Iris pigment epithelial cell (primary cell): ENCODE data around the gene SATL1.
"Not testable (repeated sequence)": the region's sequence is repeated elsewhere in the genome, so short reads cannot be mapped to it uniquely, and the experiment has no call there.

Experiments used
- DNase-seq: peaks from one replicate; pipeline ENCODE4 v3.0.0-alpha.2; 2011; ENCODE audit warnings: low read depth

Gene SATL1

GRCh38 chrX:85108165-85108564 lies 135.4 kb downstream of the SATL1 start:
- DNase-seq = no peak

- peak; percentile 3 for DNase-seq
Measured at GRCh38 chrX:85107407-85107806, 136.2 kb downstream of the SATL1 start.

- DNase-seq = no peak
Measured at GRCh38 chrX:85089321-85089840, 154.2 kb downstream of the SATL1 start.

- peak; percentile 54 for DNase-seq
Measured at GRCh38 chrX:85084770-85085393, 158.7 kb downstream of the SATL1 start.

DNA sequence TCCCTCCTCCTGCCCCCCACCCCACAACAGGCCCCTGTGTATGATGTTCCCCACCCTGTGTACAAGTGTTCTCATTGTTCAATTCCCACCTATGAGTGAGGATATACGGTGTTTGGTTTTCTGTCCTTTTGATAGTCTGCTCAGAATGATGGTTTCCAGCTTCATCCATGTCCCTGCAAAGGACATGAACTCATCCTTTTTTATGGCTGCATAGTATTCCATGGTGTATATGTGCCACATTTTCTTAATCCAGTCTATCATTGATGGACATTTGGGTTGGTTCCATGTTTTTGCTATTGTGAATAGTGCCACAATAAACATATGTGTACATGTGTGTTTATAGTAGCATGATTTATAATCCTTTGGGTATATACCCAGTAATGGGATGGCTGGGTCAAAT lies 166.3 kb downstream of the SATL1 start:
- not testable (repeated sequence) for DNase-seq

GRCh38 chrX:85065512-85066198 lies 177.9 kb downstream of the SATL1 start:
- no peak for DNase-seq

- peak; percentile 86 for DNase-seq
Measured at GRCh38 chrX:85052636-85053343, 190.8 kb downstream of the SATL1 start.

- peak; percentile 55 for DNase-seq
Measured at GRCh38 chrX:85052205-85052604, 191.4 kb downstream of the SATL1 start.

DNA sequence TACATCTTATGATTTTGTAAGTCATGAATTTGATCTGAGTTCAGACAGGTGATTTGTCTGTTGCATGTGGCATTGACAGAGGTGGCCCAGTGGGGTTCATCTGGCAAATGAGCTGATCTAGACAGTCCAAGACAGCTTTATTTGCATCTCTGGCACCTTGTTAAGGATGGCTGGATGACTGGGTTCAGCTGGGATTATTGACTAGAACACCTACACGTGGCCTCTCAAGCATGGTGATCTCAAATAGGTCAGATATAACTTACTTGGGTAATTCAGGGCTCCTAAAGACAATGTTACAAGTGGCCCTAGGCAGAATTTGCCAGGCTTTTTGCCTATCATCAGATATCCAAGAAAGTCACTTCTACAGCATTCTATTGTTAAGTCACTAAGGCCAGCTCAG lies 192.0 kb downstream of the SATL1 start:
- no peak for DNase-seq
